ENCODE measurements around the gene S100A11. TPM values are rescaled to one million over a fixed set of nuclear protein-coding genes. Genes with fewer than 3 reads are reported as not detected.
A peak's percentile ranks its signal among the peaks of the same experiment; 100 is the strongest.

S100A11 gene
- total and polyA plus RNA-seq, 9 of the 15 experiments (the other 6 are each of a cell fraction or from before 2014, with no cell fraction given): 131 to 808 (median 235) TPM

DNA sequence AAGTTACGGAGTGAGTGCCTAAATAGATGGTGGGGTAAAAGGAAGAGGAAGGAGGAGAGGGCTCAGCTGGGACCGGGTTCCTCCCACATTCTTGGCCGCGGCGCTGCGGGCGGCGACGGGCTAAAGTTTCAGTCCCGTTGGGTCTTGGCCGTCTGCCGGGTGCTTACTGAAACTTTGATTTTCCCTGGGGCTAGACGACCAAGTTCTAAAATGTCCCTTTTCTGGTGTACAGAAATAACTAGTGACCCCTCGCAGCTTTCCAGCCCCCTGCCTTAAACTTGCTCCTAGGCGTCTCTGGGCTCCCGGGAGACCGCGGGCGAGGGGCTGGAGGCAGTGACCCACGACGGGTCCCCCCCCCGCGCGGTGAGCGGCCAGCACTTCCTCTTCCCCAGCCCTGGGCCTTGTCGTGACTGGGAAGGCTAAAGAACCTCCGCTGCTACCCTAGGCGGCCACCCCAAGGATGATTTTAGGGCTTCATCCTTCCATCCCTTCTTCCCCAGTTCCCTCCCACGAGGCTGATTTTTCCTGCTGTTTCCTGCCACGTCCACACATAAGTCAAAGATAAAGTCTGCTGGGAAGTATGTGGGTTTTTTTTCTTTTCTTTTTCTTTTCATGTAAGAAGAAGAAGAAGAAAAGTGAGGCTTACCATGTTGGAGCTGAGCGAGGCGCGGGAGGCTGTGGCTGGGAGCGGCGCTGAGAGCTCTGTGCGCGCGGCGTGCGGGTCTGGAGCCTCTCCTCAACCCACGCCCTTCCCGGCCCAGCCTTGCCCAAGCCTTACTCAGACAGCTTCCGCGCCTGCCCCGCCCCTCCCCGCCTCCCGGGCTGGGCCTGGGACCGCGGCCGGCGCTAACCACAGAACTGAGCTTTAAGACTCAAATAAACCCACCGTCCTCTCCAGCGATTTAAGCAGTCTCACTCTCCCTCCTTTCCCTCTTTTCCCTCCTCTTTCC is at the start of gene S100A11 (continued):
- TF ChIP-seq SMARCA5 (IDR thresholded peaks at IDR 0.05): no peak
- TF ChIP-seq ZNF707 (CRISPR knock-in tag; conservative IDR thresholded peaks at IDR 0.05): no peak
- 0 out of 2 replicates have a peak, but pooled peaks have one; percentile 60 for TF ChIP-seq PHF21A (IDR thresholded peaks at IDR 0.05; ENCODE audit: borderline replicate concordance, low read depth)
- TF ChIP-seq, protein P1, sequence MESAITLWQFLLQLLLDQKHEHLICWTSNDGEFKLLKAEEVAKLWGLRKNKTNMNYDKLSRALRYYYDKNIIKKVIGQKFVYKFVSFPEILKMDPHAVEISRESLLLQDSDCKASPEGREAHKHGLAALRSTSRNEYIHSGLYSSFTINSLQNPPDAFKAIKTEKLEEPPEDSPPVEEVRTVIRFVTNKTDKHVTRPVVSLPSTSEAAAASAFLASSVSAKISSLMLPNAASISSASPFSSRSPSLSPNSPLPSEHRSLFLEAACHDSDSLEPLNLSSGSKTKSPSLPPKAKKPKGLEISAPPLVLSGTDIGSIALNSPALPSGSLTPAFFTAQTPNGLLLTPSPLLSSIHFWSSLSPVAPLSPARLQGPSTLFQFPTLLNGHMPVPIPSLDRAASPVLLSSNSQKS (CRISPR knock-in tag; IDR thresholded peaks at IDR 0.05): no peak
- no peak for TF ChIP-seq FOXA3 (CRISPR knock-in tag; conservative IDR thresholded peaks at IDR 0.05 in 1 of 2, IDR thresholded peaks at IDR 0.05 in 1 of 2)
- TF ChIP-seq, protein P2, sequence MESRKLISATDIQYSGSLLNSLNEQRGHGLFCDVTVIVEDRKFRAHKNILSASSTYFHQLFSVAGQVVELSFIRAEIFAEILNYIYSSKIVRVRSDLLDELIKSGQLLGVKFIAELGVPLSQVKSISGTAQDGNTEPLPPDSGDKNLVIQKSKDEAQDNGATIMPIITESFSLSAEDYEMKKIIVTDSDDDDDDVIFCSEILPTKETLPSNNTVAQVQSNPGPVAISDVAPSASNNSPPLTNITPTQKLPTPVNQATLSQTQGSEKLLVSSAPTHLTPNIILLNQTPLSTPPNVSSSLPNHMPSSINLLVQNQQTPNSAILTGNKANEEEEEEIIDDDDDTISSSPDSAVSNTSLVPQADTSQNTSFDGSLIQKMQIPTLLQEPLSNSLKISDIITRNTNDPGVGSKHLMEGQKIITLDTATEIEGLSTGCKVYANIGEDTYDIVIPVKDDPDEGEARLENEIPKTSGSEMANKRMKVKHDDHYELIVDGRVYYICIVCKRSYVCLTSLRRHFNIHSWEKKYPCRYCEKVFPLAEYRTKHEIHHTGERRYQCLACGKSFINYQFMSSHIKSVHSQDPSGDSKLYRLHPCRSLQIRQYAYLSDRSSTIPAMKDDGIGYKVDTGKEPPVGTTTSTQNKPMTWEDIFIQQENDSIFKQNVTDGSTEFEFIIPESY (CRISPR knock-in tag; IDR thresholded peaks at IDR 0.05): 0 out of 2 replicates have a peak, but pooled peaks have one; percentile 35
- TF ChIP-seq, protein P3, sequence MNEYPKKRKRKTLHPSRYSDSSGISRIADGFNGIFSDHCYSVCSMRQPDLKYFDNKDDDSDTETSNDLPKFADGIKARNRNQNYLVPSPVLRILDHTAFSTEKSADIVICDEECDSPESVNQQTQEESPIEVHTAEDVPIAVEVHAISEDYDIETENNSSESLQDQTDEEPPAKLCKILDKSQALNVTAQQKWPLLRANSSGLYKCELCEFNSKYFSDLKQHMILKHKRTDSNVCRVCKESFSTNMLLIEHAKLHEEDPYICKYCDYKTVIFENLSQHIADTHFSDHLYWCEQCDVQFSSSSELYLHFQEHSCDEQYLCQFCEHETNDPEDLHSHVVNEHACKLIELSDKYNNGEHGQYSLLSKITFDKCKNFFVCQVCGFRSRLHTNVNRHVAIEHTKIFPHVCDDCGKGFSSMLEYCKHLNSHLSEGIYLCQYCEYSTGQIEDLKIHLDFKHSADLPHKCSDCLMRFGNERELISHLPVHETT (CRISPR knock-in tag; conservative IDR thresholded peaks at IDR 0.05 in 1 of 2, IDR thresholded peaks at IDR 0.05 in 1 of 2): peak in 1 of 2 experiments; percentile 29; a peak in 2 of 4 replicates
- TF ChIP-seq LEF1 (IDR thresholded peaks at IDR 0.05): no peak
